Lung microvascular endothelial cell (primary cell): Measurements from ENCODE around the gene PADI2. TPM values are rescaled to one million over a fixed set of nuclear protein-coding genes. Genes with fewer than 3 reads are reported as not detected.
A peak's percentile ranks its signal among the peaks of the same experiment; 100 is the strongest.

Experiments
- DNase-seq, 2 donors: peaks; one replicate each; pipeline versions ENCODE4 v3.0.0 to v3.0.0-alpha.2; 2010; ENCODE audit warnings: low read depth in 2 of 2
- total RNA-seq: library from RNA; depleted of rRNA; stranded (reverse); fragments of >200 nt; gene quantifications from 2 replicates; pipeline ENCODE4 v1.2.1, GENCODE V29; 2014

PADI2 gene
- total RNA-seq, 1 donor from 2014 or later, result under 0.01 TPM

DNA sequence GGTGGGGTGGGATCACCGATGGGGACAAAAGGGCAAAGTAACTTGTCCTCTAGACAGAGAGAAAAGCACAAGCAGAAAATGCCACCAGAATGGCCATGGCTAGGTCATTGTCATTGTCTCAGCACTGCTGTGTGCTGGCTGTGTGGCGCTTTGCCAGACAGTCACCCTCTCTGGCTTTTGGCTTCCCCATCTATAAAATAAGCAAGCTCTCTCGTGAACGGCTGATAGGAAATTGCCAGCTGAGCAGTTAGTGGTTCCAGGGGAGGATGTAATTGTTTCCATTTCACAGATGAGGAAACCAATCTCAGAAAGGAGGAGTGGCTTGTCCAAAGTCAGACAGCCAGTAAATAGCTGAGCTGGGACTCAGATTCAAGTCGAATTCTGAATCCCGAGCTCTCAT, 32.5 kb downstream of the PADI2 start:
- peak in 1 of 2 donors; percentile 40 for DNase-seq

DNA sequence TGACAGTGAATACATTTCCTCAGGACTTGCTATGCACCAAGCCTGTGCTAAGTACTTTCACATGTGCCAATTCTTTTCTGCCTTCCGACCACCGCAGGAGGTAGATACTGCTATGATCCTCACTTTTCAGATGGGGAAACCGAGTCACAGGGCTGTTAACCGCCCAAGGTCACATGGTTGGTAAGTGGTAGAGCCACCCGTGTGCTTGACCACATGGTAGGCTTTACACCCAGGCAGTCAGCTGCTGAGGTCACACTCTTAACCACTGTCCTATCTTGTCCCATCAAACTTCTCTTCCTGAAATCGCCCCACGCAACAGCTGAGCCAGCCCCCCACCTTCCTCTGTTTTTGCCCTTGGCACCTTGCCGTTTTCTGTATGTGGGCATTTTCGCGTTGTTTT, 34.5 kb downstream of the PADI2 start:
- DNase-seq, result no peak

DNA sequence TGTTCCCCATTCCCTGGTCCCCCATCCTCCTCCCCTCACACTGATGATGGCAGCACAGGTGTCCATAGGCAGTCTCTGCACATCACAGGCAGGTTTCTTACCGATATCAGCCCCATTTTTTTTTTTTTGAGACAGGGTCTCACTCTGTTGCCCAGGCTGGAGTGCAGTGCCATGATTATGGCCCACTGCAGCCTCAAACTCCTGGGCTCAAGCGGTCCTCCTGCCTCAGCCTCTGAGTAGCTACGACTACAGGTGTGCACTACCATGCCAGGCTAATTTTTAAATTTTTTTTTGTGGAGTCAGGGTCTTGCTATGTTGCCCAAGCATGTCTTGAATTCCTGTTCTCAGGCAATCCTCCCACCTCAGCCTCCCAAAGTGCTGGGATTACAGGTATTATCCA, 36.5 kb downstream of the PADI2 start:
- no peak for DNase-seq

DNA sequence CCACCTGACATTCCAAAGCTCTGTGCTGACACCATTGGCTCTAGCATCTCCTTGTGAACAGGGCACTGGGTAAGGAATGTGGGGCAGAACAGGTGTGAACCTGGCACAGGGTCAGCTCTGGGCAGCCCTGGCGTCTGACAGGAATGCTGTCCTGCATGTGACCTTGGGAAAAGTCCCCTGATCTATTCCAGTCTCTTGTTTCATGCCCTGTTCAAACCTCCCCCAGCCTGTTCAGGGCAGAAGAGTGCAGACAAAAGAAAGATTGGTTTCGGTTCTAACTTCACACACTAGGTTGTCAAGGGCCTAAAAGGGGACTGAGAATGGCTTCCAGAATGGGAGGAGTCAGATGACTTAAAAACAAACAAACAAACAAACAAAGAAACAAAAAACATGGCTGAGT, 37.8 kb downstream of the PADI2 start:
- no peak for DNase-seq

DNA sequence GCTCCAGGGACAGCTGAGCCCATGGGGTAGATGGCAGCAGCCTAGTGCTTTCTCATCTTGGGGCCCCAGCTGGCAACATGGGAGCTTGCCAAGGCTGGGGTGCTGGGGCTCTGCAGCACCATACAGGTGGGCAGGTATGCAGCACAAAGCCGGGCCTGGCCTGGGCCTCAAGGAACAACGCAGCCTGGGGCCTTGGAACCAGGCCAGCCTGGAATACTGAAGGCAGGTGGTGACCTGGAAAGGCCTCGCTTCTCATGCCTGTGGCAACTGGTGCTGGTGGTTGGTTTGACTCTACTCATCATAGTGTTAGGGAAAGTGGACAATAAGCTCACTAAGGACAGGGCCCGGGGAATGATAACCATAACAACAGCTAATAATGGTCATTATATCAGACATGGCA, 38.4 kb downstream of the PADI2 start:
- DNase-seq, result no peak

DNA sequence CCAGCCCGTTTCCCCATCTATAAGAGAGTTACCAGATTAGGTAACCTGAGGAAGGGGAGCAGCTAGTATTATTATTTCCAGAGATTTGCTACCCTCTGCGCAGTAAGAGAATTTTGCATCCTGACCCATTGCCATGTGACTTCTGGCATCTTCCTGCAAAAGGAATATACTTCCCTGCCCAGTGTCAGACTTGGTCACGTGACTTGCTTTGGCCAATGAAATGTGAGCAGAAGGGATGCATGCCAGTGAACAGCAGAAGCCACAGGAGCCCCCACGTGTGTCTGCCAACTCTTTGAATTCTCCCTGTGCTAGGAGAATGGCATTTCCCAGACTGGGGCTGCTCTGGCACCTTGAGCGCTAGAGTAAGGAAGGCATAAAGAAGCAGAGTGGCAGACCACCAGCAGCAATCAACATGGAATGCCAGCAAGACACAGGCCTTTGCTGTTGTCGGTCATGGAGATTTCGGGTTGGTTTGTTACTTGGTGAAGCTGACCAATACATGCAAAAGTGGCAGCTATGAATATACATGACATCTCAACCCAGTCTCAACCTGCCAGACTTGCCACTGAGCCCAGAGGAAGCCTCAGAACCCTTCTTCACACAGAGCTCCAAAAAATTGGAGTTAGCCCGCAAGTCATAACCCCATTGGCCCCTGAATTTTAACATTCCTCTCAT, 39.0 kb downstream of the PADI2 start:
- no peak for DNase-seq

DNA sequence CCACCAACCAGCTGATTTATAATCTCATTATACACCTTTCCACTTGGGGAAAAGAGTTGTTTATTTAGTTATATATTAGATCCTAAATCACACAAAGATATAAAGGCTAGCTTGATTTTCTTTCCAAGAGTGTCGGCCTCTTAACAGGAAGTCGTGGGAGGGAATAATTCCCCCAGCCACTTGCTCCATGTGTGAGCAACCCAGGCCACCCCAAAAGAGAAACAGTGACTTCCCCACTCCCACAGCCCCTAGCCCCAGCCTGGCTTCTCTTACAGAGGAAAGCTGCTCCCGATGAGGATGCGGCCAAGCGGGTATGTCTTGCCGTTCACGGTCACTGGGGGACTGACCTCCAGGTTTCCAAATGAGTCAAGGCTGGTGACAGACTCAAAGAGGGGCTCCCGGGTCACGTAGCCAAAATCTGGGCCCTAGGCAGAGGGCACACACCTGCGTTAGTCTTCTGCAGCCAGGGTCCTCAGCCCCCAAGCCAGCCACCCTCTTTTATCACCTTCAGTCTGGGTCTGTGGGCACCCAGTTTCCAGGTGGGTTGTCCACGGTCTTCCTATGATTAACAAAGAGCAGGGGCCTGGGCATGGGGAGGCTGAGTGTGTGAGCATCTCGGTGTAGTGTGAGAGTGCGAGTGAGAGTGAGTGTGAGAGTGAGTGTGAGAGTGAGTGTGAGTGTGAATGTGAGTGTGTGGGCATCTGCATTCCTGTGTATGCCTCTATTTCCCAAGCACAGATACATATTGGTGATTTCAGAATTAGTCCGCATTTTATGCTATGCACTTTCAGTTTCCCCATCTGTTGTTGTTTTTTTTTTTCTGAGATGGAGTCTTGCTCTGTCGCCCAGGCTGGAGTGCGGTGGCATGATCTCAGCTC, 40.0 kb downstream of the PADI2 start:
- no peak for DNase-seq

DNA sequence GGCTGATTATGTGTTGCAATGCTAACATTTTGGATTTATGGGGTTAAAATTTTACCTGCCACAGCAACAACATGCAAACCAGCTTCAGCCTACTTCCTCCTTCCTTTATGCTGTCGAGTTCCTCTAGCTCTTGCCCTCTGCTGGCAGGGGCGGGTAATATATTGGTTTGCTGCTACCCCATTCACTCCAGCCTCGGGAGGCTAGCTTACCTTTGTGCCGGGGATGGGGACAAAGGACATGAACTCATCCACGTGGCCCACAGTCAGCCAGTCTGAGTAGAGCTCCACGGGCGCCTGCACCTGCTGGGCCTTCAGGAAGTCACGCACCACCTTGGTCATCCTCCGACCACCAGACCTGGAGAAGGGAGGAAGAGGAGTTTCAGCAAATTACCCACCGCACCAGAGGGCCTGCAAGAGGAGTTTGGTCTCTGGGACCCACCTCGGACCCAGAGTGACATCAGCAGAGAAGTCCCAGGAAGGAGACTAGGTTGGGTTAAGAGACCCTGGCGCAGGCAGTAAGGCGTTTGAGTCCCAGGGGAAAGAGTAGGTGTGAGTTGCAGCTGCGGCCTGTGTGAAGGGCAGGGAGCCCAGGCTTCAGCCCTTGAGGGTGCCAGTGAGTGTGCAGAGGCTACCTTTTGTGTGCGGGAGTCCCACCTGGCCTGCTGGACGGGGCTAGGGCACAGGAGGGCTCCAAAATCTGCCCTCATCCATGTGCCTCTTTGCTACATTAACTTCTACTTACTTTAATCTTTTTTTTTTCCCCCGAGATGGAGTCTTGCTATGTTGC, 43.6 kb downstream of the PADI2 start:
- no peak for DNase-seq

DNA sequence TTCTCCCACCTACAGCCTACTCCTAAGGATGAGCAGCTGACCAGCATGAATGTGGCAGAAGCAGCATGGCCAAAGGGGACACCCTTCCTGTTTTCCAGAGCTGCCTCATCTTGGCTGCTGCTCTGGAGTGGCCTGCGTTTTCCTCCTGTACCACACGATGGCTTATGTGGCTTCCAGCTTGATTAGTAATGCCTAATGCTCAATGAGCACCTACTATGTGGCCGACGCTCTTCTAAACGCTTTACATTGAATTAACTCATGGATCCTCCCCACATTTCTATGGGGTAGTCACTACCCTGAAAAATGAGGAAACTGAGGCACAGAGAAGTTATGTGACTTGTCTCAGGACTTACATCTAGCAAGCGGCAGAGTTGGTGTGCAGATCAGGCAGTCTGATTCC, 47.5 kb downstream of the PADI2 start:
- DNase-seq, result no peak

DNA sequence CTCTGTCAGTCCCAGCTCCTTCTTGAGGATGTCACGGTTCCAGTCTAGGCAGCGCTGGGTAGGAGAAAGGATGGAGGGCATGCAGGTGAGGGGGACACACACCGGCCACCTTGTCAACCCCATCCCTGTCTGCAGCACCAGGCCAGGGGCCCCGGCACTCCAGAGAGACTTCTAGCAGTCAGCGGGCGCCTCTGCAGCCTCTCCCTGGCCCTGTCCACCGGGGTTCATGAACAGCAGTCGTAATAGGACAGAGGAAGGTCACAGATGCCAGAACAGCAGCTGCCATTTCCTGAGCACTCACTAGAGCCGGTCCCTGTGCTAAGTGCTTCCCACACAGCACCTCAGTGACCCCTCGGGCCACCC, 49.1 kb downstream of the PADI2 start:
- peak in 1 of 2 donors; percentile 23 for DNase-seq

DNA sequence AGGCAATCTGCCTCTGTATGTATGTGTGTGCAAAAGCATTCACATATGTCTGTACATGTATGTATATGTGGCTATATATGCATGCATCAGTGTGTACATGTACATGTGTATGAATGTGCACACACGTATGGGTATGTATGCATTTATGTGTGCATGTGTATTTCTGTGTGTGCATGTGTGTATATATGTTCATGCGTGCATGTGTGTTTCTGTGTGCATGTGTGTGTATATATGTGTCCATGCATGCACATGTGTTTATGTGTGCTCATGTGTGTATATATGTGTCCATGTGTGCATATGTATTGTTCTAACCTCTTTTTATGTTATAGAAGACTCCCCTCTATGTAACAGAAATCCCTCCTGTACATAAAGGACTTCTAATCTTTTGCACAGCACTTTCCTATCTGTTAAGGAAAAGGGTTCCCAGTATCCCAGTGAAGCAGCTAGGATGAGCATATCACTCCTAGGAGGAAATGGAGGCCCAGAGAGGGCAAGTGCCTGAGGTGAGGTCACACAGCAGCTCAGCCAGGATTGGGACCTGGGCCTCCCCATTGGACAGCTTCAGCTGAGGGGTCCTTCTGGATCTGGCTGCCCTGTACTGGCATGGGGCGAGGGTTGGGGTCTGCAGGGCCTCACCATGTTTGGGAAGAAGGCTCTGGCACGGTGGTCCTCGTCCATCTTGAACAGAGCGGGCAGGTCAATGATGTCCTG, 49.6 kb downstream of the PADI2 start:
- DNase-seq, result no peak

DNA sequence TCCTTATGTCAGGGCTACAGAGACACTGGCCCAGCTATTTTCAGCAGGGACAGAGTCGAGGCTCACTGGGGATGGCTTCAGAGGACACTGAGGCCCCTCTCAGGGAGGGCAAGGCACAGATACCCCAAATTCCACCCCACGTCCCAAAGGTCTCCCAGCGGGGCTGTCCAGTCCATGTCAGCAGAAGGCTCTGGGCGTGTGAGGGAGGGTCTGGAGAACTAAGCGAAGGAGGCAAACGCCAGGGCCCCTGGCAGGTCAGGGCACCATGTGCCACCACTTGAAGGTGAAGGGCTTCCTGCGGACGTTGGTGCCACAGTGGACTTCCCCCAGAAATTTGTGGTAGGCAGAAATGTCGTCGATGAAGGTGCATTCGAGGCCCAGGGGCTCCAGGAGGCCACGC, 50.5 kb downstream of the PADI2 start:
- DNase-seq, result no peak

DNA sequence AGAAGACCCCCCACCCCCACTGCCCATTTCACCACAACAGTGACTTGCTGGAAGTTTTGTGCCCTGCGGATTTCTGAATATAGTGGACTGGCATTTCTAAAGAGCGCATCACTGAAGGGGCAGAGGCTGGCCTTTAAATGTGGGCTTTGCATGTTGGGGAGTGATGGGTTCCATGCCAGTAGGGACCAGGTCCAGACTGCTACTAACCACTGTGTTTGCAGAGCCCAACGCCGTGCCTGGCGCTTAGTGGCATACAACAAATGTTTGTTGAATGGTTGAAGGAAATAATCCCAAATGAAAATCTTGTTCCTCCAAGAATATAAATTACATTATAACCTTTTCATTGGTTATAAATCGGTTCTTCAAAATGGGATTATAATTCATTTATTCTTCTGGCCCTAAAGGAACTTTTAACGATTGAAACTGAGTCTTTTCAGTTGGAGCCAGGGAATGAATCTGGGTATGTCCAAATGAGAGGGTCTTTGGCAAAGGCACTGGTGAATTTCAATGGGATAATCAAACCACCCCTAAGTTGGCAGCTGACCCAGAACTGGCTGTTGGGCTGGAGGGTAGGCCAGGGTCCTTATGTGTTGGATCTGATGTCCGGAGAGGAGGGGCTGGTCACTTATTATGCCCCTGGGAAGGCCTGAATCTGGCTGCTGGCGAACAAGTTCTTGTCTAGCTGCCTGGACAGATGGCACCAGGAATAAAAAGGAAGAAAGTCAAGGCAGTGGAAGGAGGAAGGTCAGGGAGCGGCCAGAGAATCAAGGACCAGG, 51.6 kb downstream of the PADI2 start:
- DNase-seq, result no peak

DNA sequence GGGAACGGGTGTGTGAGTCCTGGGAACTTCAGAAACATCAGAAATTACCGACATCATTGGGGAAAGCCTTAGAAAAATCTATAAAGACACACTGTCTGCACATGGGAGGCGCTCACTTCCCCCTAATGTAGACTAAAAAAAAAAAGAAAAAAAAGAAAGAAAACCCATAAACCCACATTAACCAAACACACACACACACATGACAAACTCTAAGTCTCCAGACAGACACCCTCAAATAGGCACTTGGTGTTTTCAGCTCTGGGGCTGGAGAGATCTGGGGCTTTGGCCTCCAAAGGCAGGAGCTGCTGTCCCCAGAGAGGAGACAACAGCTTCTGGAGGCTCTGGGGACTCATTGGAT, 52.2 kb downstream of the PADI2 start:
- DNase-seq, result no peak

DNA sequence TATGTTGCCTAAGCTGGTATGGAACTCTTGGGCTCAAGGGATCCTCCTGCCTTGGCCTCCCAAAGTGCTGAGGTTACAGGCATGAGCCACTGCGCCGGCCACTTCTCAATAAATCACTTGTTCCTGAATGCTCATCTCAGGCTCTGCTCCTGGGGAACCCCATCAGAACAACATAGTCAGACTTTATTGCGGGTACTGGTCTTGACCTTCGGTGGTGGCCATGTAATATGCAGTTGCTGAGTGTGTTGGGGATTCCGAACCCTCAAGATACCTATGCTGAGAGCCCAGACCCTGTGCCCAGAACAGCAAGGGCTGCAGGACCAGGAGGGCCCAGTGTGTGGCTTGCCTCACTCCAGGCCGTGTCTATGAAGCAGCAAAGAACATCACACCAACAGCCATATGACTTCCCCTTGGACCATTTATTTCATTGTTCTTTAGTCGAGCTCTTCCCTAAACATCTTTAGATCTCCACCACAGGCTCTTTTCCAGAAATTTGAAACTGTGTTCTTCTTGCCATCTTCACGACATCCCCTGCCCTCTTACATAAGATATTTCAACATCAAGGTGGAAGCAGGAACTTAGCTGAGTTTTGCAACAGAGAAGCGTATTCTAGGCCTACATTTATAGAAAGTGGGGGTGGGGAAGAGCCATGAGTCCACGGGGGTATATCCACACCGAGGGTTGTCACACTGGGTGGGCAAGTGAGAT, 52.7 kb downstream of the PADI2 start:
- DNase-seq, result no peak

DNA sequence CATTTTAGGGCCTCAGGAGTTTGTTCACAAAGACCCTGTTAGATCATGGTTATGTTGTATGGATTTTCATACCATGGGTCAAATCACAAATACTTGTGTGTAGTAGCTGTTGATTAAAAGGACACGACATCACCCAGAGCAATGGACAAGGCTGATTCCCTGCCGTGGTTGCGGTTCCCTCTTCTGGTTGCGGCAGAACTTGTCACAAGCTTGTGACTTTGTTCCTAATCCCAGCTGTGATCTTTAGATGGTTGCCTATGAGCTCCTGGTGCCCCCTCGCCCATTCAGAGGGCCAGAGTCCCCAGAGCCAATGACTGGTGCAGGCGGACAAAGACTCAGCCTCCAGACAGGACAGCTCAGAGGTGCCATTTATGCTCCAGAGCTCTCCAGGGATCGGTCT, 53.6 kb downstream of the PADI2 start:
- DNase-seq, result no peak

DNA sequence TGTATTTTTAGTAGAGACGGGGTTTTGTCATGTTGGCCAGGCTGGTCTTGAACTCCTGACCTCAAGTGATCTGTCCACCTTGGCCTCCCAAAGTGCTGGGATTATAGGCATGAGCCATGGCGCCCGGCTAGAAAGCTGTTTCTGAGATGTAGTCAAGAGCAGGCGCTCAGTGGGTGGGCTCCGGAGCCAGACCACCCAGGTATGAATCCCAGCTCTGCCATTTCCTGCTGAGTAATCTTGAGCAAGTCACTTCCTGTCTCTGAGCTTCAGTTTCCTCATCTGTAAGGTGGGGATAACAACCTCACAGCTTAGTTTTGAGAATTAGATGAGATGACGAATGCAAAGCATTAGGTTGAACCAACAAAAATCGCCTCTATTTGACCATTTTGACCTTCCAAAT, 56.5 kb downstream of the PADI2 start:
- peak in 1 of 2 donors; percentile 25 for DNase-seq

DNA sequence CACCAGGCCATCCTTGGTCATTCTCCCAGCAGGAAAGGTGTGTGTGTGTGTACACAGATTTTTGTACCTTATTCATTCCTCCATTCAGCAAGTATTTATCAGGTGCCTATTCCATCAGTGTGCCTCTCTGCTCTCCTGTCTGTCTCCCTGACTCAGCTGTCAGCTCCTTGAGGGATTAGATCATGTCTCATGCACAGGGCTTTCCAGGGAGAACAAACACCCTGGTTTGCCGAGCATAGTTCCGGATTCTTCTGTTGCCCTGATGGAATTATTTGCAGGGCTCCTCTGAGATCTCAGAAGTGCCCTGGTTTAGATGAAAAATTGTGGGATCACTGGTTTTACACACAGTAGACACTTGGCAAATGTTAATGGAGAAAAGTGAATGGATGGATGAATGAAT, 57.4 kb downstream of the PADI2 start:
- DNase-seq, result no peak

DNA sequence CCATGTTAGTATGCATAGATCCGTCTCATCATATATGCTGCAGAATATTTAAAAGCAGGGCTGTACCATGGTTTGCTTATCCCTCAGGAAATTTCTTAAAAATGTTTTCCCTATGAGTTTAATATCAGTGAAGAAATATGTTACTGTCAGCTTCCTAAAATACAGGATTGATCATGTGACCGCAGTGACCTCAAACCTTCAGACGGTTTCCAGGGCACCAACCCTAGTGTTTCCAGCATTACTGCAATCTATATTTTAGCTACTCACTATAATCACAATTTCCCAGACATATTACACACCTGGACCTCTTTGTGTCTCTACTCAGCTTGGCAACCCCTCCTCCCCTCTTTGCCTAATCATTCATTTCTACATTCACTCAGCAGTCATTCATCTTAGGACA, 57.8 kb downstream of the PADI2 start:
- DNase-seq, result no peak

DNA sequence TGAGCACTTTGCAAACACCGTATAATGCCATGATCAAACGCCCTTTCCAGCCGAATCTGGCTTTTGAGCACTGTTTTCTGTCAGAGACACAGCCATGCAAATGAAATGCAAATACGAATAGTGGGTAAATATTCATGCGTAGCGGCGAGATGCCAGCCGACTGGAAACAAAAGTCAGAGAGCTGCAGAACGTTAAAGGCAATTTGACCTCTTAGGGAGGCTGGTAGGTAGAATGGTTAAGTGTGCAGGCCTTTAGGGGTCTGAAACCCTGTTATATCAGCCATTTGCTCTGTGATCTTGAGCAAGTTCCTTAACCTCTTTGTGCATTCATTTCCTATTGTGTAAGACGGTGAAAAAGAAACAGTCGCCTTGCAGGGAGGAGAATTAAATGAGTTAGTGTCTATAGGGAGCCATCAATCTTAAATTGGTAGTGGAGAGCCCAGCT, 58.9 kb downstream of the PADI2 start:
- DNase-seq, result no peak
